ENCODE results near the gene PHLPP1. TPM values are rescaled to one million over a fixed set of nuclear protein-coding genes. Genes with fewer than 3 reads are reported as not detected.
A peak's percentile ranks its signal among the peaks of the same experiment; 100 is the strongest.

PHLPP1 gene
- total and polyA plus RNA-seq, 2 donors from 2014 or later, result 2.9 to 13.0 TPM

GRCh38 chr18:62833494-62833893, 118.2 kb downstream of the PHLPP1 start:
- H3K9ac ChIP-seq (ENCODE audit: low read length in 3 of 3), result no peak overlapping the region
- DNase-seq (no peak), FAIRE-seq (no peak)
- no peak overlapping the region for H3K27ac ChIP-seq (ENCODE audit: low read depth in 2 of 2, low read length in 2 of 2)
- H3K9me3 ChIP-seq (ENCODE audit: control insufficient read depth in 2 of 3, insufficient read depth in 1 of 3, low read length in 3 of 3), result no peaks in the 10 kb centered on the region
- no peaks in the 10 kb centered on the region for H3K4me1 ChIP-seq (ENCODE audit: control insufficient read depth in 2 of 3, insufficient read depth in 2 of 3, low read depth in 1 of 3, low read length in 3 of 3)
- intact Hi-C loops (cut with DNase I), result no loop called here
- no peaks in the 10 kb centered on the region for H3K27me3 ChIP-seq (ENCODE audit: control insufficient read depth, insufficient read depth, low read length)
- H3K4me3 ChIP-seq (ENCODE audit: low read length in 3 of 3), result no peak overlapping the region
- H3K36me3 ChIP-seq (ENCODE audit: control insufficient read depth in 2 of 3, insufficient read depth in 3 of 3, low read length in 3 of 3), result no peaks in the 10 kb centered on the region
- TF ChIP-seq CTCF (IDR thresholded peaks at IDR 0.05; ENCODE audit: borderline replicate concordance, extremely low read depth, insufficient read depth), result no peak

GRCh38 chr18:62834715-62835114, 119.4 kb downstream of the PHLPP1 start:
- Histone ChIP-seq H3K4me3 (ENCODE audit: low read length in 3 of 3) (no peak overlapping the region), H3K27me3 (ENCODE audit: control insufficient read depth, insufficient read depth, low read length) (no peaks in the 10 kb centered on the region), H3K4me1 (ENCODE audit: control insufficient read depth in 2 of 3, insufficient read depth in 2 of 3, low read depth in 1 of 3, low read length in 3 of 3) (peaks cover 0 to 2% (median 0%) of the 10 kb centered on the region in 3 donors), H3K9me3 (ENCODE audit: control insufficient read depth in 2 of 3, insufficient read depth in 1 of 3, low read length in 3 of 3) (no peaks in the 10 kb centered on the region), H3K9ac (ENCODE audit: low read length in 3 of 3) (no peak overlapping the region), H3K36me3 (ENCODE audit: control insufficient read depth in 2 of 3, insufficient read depth in 3 of 3, low read length in 3 of 3) (no peaks in the 10 kb centered on the region), H3K27ac (ENCODE audit: low read depth in 2 of 2, low read length in 2 of 2) (no peak overlapping the region)
- no peak for TF ChIP-seq CTCF (IDR thresholded peaks at IDR 0.05; ENCODE audit: borderline replicate concordance, extremely low read depth, insufficient read depth)
- FAIRE-seq (no peak), DNase-seq (no peak)
- intact Hi-C loops (cut with DNase I), result no loop called here

- Histone ChIP-seq H3K9me3 (ENCODE audit: control insufficient read depth in 2 of 3, insufficient read depth in 1 of 3, low read length in 3 of 3) (no peaks in the 10 kb centered on the region), H3K27ac (ENCODE audit: low read depth in 2 of 2, low read length in 2 of 2) (no peak overlapping the region), H3K27me3 (ENCODE audit: control insufficient read depth, insufficient read depth, low read length) (no peaks in the 10 kb centered on the region), H3K4me3 (ENCODE audit: low read length in 3 of 3) (no peak overlapping the region), H3K4me1 (ENCODE audit: control insufficient read depth in 2 of 3, insufficient read depth in 2 of 3, low read depth in 1 of 3, low read length in 3 of 3) (peaks cover 0 to 2% (median 0%) of the 10 kb centered on the region in 3 donors), H3K36me3 (ENCODE audit: control insufficient read depth in 2 of 3, insufficient read depth in 3 of 3, low read length in 3 of 3) (no peaks in the 10 kb centered on the region), H3K9ac (ENCODE audit: low read length in 3 of 3) (no peak overlapping the region)
- no peak for FAIRE-seq
- intact Hi-C loops (cut with DNase I), result no loop called here
- DNase-seq, result no peak
- no peak for TF ChIP-seq CTCF (IDR thresholded peaks at IDR 0.05; ENCODE audit: borderline replicate concordance, extremely low read depth, insufficient read depth)
These were observed 121.7 kb downstream of the PHLPP1 start for GRCh38 chr18:62837011-62837410.

- no peak for FAIRE-seq
- Histone ChIP-seq H3K27me3 (ENCODE audit: control insufficient read depth, insufficient read depth, low read length) (no peaks in the 10 kb centered on the region), H3K9ac (ENCODE audit: low read length in 3 of 3) (no peak overlapping the region), H3K36me3 (ENCODE audit: control insufficient read depth in 2 of 3, insufficient read depth in 3 of 3, low read length in 3 of 3) (no peaks in the 10 kb centered on the region), H3K4me1 (ENCODE audit: control insufficient read depth in 2 of 3, insufficient read depth in 2 of 3, low read depth in 1 of 3, low read length in 3 of 3) (peaks cover 0 to 2% (median 0%) of the 10 kb centered on the region in 3 donors), H3K9me3 (ENCODE audit: control insufficient read depth in 2 of 3, insufficient read depth in 1 of 3, low read length in 3 of 3) (no peaks in the 10 kb centered on the region), H3K4me3 (ENCODE audit: low read length in 3 of 3) (no peak overlapping the region), H3K27ac (ENCODE audit: low read depth in 2 of 2, low read length in 2 of 2) (no peak overlapping the region)
- no peak for TF ChIP-seq CTCF (IDR thresholded peaks at IDR 0.05; ENCODE audit: borderline replicate concordance, extremely low read depth, insufficient read depth)
- intact Hi-C loops (cut with DNase I), result no loop called here
- peak in 2 of 5 donors; percentile 39 to 47 for DNase-seq
These were observed 123.2 kb downstream of the PHLPP1 start for GRCh38 chr18:62838475-62839098.

All from kidney (tissue), 14 donors.